ENCODE measurements around the gene GPRIN1.
A peak's percentile ranks its signal among the peaks of the same experiment; 100 is the strongest.

GPRIN1 gene

DNA sequence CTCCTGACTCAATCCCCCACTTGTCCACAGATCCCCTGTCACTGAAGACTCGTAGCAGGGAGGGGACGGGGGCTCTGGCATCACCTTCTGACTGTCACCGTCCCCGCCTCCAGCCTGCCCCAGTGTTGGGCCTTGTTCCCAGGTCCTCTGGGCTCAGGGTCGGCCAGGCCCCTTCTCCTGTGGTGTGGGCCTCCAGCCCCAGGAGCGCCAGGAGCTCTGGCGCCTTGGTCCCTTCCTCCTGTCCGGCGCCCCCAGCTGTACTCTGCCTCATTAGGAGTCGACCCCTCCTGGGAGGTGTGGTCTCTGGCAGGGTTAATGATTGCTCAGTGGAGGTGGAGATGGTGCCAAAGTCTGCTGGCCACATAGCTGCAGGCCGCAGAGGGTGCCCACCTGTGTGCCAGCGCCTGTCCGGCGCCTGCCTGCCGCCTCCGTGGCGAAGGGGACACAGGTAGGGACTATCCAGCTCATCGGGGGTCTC lies 61.0 kb downstream of the GPRIN1 start, which contains the start of gene CDHR2:
CDHR2 (plus strand) TSS at position 376 of the 478 bp plus-strand sequence. CDS start 16,011 bp downstream, outside the sequence.
- Histone ChIP-seq H3K4me1 (ENCODE audit: control insufficient read depth, insufficient read depth, low read length) (no peaks in the 10 kb centered on the region), H3K27ac (ENCODE audit: extremely low read depth, low read depth, low read length) (no peak within 1 kb of the TSS), H3K36me3 (ENCODE audit: control insufficient read depth in 2 of 2, insufficient read depth in 1 of 2, low read length in 2 of 2) (no peaks in the 10 kb centered on the region), H3K4me3 (ENCODE audit: low read depth, low read length) (no peak within 1 kb of the TSS), H3K9me3 (ENCODE audit: control insufficient read depth, insufficient read depth, low read depth, low read length) (no peaks in the 10 kb centered on the region)
- TF ChIP-seq ZNF664 (tag by site-specific recombination; IDR thresholded peaks at IDR 0.05) (no peak), ZNF645 (tag by site-specific recombination; IDR thresholded peaks at IDR 0.05) (no peak), ZNF623 (tag by site-specific recombination; IDR thresholded peaks at IDR 0.05) (no peak), ZNF292 (tag by site-specific recombination; IDR thresholded peaks at IDR 0.05; ENCODE audit: borderline replicate concordance, low read depth) (no peak), EGR2 (tag by site-specific recombination; IDR thresholded peaks at IDR 0.05; ENCODE audit: low read depth) (no peak), ZNF350 (tag by site-specific recombination; IDR thresholded peaks at IDR 0.05) (no peak), ZNF394 (tag by site-specific recombination; IDR thresholded peaks at IDR 0.05; ENCODE audit: borderline replicate concordance) (no peak), PBX3 (CRISPR knock-in tag; IDR thresholded peaks at IDR 0.05) (no peak), ZNF561 (tag by site-specific recombination; IDR thresholded peaks at IDR 0.05; ENCODE audit: borderline replicate concordance) (no peak), ZNF239 (tag by site-specific recombination; IDR thresholded peaks at IDR 0.05) (no peak), ZBTB48 (tag by site-specific recombination; IDR thresholded peaks at IDR 0.05) (no peak)
- TF ChIP-seq, protein P1, sequence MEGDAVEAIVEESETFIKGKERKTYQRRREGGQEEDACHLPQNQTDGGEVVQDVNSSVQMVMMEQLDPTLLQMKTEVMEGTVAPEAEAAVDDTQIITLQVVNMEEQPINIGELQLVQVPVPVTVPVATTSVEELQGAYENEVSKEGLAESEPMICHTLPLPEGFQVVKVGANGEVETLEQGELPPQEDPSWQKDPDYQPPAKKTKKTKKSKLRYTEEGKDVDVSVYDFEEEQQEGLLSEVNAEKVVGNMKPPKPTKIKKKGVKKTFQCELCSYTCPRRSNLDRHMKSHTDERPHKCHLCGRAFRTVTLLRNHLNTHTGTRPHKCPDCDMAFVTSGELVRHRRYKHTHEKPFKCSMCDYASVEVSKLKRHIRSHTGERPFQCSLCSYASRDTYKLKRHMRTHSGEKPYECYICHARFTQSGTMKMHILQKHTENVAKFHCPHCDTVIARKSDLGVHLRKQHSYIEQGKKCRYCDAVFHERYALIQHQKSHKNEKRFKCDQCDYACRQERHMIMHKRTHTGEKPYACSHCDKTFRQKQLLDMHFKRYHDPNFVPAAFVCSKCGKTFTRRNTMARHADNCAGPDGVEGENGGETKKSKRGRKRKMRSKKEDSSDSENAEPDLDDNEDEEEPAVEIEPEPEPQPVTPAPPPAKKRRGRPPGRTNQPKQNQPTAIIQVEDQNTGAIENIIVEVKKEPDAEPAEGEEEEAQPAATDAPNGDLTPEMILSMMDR (tag by site-specific recombination; IDR thresholded peaks at IDR 0.05): no peak
- ChIA-PET POLR2A (interaction anchor here (0.6 to 1.5 kb wide), 2 partner anchors 9 to 12 kb away, joined by 4 to 6 read pairs; partner anchors contain the start of gene RNF44), CTCF (interaction anchor here (0.6 kb wide), 1 partner anchor 196 kb away, joined by 3 read pairs; no protein-coding TSS in a partner anchor)

DNA sequence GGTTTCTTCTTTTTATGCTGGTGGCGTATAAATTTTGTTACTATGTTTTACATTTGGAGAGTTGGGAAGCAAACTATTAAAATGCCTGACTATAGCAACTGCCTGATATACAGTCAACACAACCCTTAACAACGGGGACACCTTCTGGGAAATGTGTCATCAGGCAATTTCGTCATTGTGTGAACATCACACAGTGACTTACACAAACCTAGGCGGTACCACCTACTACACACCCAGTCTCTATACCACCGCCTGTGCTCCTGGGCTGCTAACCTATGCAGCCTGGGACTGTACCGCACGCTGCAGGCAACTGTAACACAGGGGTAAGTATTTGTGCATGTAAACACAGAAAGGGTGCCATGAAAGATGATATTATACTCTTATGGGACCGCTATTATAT lies 62.2 kb downstream of the GPRIN1 start:
- TF ChIP-seq ZFP37 (tag by site-specific recombination; IDR thresholded peaks at IDR 0.05) (no peak), ZNF132 (tag by site-specific recombination; IDR thresholded peaks at IDR 0.05; ENCODE audit: borderline replicate concordance) (no peak), ZNF211 (tag by site-specific recombination; IDR thresholded peaks at IDR 0.05; ENCODE audit: low read depth) (no peak), ZNF629 (tag by site-specific recombination; IDR thresholded peaks at IDR 0.05) (0 out of 2 replicates have a peak, but pooled peaks have one; percentile 40), ZNF792 (tag by site-specific recombination; IDR thresholded peaks at IDR 0.05) (no peak), ZBTB21 (tag by site-specific recombination; IDR thresholded peaks at IDR 0.05) (no peak), OSR2 (tag by site-specific recombination; IDR thresholded peaks at IDR 0.05) (0 out of 2 replicates have a peak, but pooled peaks have one; percentile 4), ZIC2 (tag by site-specific recombination; IDR thresholded peaks at IDR 0.05) (0 out of 2 replicates have a peak, but pooled peaks have one; percentile 26), RBAK (tag by site-specific recombination; IDR thresholded peaks at IDR 0.05) (no peak), TRIM28 (IDR thresholded peaks at IDR 0.05; ENCODE audit: borderline replicate concordance, low read length) (no peak), ZSCAN4 (tag by site-specific recombination; IDR thresholded peaks at IDR 0.05) (no peak), ZNF433 (tag by site-specific recombination; IDR thresholded peaks at IDR 0.05; ENCODE audit: low read depth) (no peak), MZF1 (tag by site-specific recombination; IDR thresholded peaks at IDR 0.05; ENCODE audit: borderline replicate concordance) (no peak)
- TF ChIP-seq, protein P2, sequence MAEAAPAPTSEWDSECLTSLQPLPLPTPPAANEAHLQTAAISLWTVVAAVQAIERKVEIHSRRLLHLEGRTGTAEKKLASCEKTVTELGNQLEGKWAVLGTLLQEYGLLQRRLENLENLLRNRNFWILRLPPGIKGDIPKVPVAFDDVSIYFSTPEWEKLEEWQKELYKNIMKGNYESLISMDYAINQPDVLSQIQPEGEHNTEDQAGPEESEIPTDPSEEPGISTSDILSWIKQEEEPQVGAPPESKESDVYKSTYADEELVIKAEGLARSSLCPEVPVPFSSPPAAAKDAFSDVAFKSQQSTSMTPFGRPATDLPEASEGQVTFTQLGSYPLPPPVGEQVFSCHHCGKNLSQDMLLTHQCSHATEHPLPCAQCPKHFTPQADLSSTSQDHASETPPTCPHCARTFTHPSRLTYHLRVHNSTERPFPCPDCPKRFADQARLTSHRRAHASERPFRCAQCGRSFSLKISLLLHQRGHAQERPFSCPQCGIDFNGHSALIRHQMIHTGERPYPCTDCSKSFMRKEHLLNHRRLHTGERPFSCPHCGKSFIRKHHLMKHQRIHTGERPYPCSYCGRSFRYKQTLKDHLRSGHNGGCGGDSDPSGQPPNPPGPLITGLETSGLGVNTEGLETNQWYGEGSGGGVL (tag by site-specific recombination; IDR thresholded peaks at IDR 0.05): no peak
- Histone ChIP-seq H3K36me3 (ENCODE audit: control insufficient read depth in 2 of 2, insufficient read depth in 1 of 2, low read length in 2 of 2) (no peaks in the 10 kb centered on the region), H3K4me1 (ENCODE audit: control insufficient read depth, insufficient read depth, low read length) (no peaks in the 10 kb centered on the region; the same call in 1 of the 2 replicates), H3K9me3 (ENCODE audit: control insufficient read depth, insufficient read depth, low read depth, low read length) (no peaks in the 10 kb centered on the region), H3K27ac (ENCODE audit: extremely low read depth, low read depth, low read length) (no peak overlapping the region), H3K4me3 (ENCODE audit: low read depth, low read length) (no peak overlapping the region)
- ChIA-PET CTCF (interaction anchor here (0.8 kb wide), 1 partner anchor 26 kb away, joined by 3 read pairs; no protein-coding TSS in a partner anchor), POLR2A (no interaction called here)
